ENCODE data around the gene CRAMP1.

Gene CRAMP1

GRCh38 chr16:1681032-1681431 is 68.9 kb downstream of the CRAMP1 start:
- no peak overlapping the region for H3K27ac ChIP-seq (ENCODE audit: extremely low read depth, low read depth, low read length)
- CTCF ChIA-PET, result interaction anchor here (0.8 to 1.6 kb wide), 3 partner anchors 19 to 24 kb away, joined by 3 to 4 read pairs (median 3); no protein-coding TSS in a partner anchor
- TF ChIP-seq GLI4 (tag by site-specific recombination; IDR thresholded peaks at IDR 0.05) (no peak), ZSCAN16 (tag by site-specific recombination; IDR thresholded peaks at IDR 0.05) (no peak), ELK4 (IDR thresholded peaks at IDR 0.05; ENCODE audit: borderline replicate concordance, low read depth, low read length) (no peak), ZNF626 (tag by site-specific recombination; IDR thresholded peaks at IDR 0.05) (no peak), ZBTB17 (tag by site-specific recombination; IDR thresholded peaks at IDR 0.05) (no peak), SCRT2 (tag by site-specific recombination; IDR thresholded peaks at IDR 0.05) (peak; percentile 65; the same call in 1 of the 2 replicates)

GRCh38 chr16:1687427-1688316 is 75.5 kb downstream of the CRAMP1 start:
- Histone ChIP-seq H3K4me3 (ENCODE audit: low read depth, low read length) (no peak overlapping the region), H3K9me3 (ENCODE audit: control insufficient read depth, insufficient read depth, low read depth, low read length) (no peaks in the 10 kb centered on the region), H3K36me3 (ENCODE audit: control insufficient read depth in 2 of 2, insufficient read depth in 1 of 2, low read length in 2 of 2) (peaks cover 47 to 90% of the 10 kb centered on the region in 2 experiments), H3K4me1 (ENCODE audit: control insufficient read depth, insufficient read depth, low read length) (no peaks in the 10 kb centered on the region; the same call in 1 of the 2 replicates), H3K27ac (ENCODE audit: extremely low read depth, low read depth, low read length) (no peak overlapping the region)
- ChIA-PET POLR2A (interaction anchor here (0.5 to 1.3 kb wide), 2 partner anchors 10 to 76 kb away, joined by 3 to 6 read pairs; partner anchors contain the start of gene JPT2), CTCF (interaction anchor here (1.0 kb wide), 1 partner anchor 20 kb away, joined by 3 read pairs; no protein-coding TSS in a partner anchor)
- TF ChIP-seq ZNF146 (tag by site-specific recombination; IDR thresholded peaks at IDR 0.05) (no peak), ZNF362 (tag by site-specific recombination; IDR thresholded peaks at IDR 0.05) (no peak), TCF7L2 (IDR thresholded peaks at IDR 0.05; ENCODE audit: borderline replicate concordance, low read depth, low read length) (no peak), ZNF704 (tag by site-specific recombination; IDR thresholded peaks at IDR 0.05) (no peak), ZIC2 (tag by site-specific recombination; IDR thresholded peaks at IDR 0.05) (peak; percentile 58), ZNF600 (tag by site-specific recombination; IDR thresholded peaks at IDR 0.05) (peak; percentile 66)
- TF ChIP-seq, protein P1, sequence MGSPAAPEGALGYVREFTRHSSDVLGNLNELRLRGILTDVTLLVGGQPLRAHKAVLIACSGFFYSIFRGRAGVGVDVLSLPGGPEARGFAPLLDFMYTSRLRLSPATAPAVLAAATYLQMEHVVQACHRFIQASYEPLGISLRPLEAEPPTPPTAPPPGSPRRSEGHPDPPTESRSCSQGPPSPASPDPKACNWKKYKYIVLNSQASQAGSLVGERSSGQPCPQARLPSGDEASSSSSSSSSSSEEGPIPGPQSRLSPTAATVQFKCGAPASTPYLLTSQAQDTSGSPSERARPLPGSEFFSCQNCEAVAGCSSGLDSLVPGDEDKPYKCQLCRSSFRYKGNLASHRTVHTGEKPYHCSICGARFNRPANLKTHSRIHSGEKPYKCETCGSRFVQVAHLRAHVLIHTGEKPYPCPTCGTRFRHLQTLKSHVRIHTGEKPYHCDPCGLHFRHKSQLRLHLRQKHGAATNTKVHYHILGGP (tag by site-specific recombination; IDR thresholded peaks at IDR 0.05), result no peak

More at GRCh38 chr16:1681032-1681431, 68.9 kb downstream of the CRAMP1 start:
- POLR2A ChIA-PET, result interaction anchor here (1.7 kb wide), 1 partner anchor 25 kb away, joined by 6 read pairs; the partner anchor contains the start of gene MAPK8IP3
- H3K4me3 ChIP-seq (ENCODE audit: low read depth, low read length), result no peak overlapping the region
- no peaks in the 10 kb centered on the region; the same call in 1 of the 2 replicates for H3K4me1 ChIP-seq (ENCODE audit: control insufficient read depth, insufficient read depth, low read length)
- peaks cover 15 to 53% of the 10 kb centered on the region in 2 experiments; a peak in 2 of 3 replicates for H3K36me3 ChIP-seq (ENCODE audit: control insufficient read depth in 2 of 2, insufficient read depth in 1 of 2, low read length in 2 of 2)
- no peaks in the 10 kb centered on the region for H3K9me3 ChIP-seq (ENCODE audit: control insufficient read depth, insufficient read depth, low read depth, low read length)
